HG02943 (cell line): ENCODE data around the gene UBAP1.
"Not testable (repeated sequence)": the region's sequence is repeated elsewhere in the genome, so short reads cannot be mapped to it uniquely, and the experiment has no call there.

Source experiments
- ATAC-seq: cut with Tn5 transposase; IDR thresholded peaks from one replicate; pipeline ENCODE4 v1.9.1; 2021; ENCODE audit warnings: mild to moderate bottlenecking, low read depth, moderate library complexity; ENCODE audit not compliant: unreplicated experiment

UBAP1 gene

DNA sequence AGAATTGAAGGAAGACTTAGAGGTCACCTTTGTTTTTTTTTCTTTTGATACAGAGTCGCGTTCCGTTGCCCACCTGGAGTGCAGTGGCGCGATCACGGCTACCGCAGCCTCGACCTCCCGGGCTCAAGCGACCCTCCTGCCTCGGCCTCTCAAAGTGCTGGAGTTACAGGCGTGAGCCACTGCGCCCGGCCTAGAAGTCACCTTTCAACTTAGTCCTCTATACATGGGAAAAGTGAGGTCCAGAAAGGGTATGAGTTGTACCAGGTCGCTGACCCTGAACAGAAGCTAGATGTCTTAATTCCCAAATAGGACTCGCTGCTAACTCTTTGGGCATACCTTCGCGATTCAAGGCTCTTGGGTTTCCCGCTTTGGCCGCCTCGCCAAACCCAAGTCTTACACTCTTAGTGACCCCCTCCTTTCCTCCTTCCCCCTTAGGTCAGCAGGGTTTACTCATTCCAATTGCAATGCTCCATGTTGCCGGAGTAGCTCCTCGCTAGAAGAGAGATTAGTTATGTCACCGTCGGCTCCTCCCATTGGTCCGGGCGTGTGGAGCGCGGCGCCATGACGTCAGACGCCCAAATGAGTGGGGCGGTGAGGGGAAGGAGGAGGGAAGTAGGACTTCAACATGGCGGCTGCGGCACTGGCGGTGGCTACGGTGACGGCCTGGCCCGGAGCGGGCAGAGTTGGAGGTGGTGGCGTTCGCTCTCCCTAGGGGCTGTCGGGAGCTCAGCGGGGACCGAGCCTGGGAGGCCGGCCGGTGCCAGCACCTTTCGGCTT, at the start of gene UBAP1:
TSS of gene UBAP1 (plus strand) at position 608 of the 777 bp plus-strand sequence. CDS start 41,872 bp downstream, outside the sequence.
- peak; percentile 99 for ATAC-seq

- ATAC-seq, result no peak
Measured at GRCh38 chr9:34131571-34131970, 47.3 kb upstream of the UBAP1 start.

DNA sequence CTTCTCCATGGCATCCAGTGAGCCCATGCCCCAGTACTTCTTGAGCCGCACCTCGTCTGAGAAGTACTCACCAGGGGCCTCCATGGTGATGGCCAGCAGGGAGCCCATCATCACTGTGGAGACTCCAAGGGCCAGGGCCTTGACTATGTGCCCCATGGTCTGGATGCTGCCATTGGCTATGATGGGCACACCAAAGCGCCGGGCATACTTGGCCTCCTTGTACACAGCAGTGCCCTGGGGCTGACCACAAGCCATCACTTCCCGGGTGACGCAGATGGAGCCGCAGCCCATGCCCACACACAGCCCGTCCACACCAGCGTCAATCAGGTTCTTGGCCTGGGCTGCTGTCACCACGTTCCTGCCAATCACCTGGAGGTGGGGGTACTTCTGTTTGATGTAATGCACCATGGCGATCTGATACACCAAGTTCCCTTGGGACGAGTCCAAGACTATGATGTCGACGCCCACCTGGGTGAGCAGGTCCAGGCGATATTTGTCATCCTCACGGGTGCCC, 45.4 kb upstream of the UBAP1 start:
- no peak for ATAC-seq

- ATAC-seq, result no peak
Measured at GRCh38 chr9:34134521-34134920, 44.3 kb upstream of the UBAP1 start.

GRCh38 chr9:34138644-34139043, 40.2 kb upstream of the UBAP1 start:
- not testable (repeated sequence) for ATAC-seq

- no peak for ATAC-seq
Measured at GRCh38 chr9:34139477-34140146, 39.2 kb upstream of the UBAP1 start.

GRCh38 chr9:34140853-34141252, 38.0 kb upstream of the UBAP1 start:
- ATAC-seq, result no peak

- ATAC-seq, result no peak
Measured at GRCh38 chr9:34143116-34143515, 35.7 kb upstream of the UBAP1 start.

- no peak for ATAC-seq
Measured at GRCh38 chr9:34145165-34145564, 33.7 kb upstream of the UBAP1 start.

GRCh38 chr9:34151398-34151797, 27.4 kb upstream of the UBAP1 start:
- no peak for ATAC-seq

DNA sequence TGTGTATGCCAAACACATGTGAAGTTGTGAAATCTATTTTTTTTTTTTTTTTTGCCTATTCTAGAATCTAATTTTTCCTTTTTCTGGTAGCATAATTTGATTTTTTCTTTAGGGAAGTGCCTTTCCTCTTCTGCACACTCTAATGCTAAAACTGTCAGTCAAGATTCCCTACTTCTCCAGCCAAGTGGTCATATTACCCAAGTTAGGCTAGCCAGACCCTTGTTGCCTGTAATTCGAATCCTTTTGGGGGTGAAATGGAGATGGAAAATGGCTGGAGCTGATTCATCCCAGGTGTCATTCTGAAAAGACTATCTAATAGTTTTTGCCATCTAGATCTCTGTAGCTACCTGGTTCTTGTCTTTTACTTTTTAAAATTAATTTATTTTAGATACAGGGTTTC, 24.8 kb upstream of the UBAP1 start:
- ATAC-seq, result no peak

DNA sequence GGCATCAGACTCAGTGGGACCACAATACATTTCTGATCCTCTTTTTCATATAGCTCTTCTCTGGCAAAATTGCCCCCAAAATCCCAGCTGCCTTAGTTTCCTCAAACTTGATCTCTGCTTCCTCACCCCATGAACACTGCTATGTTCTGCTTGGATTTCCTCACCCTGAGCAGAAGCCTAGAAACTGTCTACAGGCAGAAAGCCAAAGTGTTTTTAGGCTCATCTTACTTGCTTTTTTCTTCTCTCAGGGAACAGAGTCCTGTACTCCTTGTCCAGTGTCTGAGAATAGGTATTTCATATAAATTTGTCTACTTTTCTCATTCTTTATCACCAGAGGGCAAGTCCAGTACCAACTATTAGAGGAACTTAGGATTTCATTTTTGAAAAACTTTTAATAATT, 21.5 kb upstream of the UBAP1 start:
- ATAC-seq, result no peak

GRCh38 chr9:34157898-34158297, 20.9 kb upstream of the UBAP1 start:
- no peak for ATAC-seq

DNA sequence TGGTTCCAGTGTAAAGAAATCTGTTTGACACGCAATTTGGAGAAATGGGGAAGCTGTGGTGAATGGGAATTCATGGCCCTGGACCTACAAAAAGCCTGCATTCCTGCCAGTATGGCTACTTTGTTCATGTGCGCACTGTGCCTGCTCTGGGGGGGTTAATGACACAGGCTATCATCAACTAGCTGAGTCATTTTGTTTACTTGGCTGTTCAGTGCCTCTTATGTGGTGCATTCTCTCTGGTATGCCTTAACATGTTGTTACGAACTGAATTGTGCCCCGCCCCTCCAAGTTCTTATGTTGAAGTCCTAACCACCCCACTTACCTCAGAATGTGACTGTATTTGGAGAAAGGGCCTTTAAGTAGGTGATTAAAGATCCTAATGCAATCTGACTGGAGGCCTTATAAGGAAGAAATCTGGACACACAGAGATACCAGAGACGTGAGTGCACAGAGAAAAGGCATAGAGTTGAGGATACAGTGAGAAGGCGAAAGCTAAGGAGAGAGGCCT, 20.4 kb upstream of the UBAP1 start:
- no peak for ATAC-seq

DNA sequence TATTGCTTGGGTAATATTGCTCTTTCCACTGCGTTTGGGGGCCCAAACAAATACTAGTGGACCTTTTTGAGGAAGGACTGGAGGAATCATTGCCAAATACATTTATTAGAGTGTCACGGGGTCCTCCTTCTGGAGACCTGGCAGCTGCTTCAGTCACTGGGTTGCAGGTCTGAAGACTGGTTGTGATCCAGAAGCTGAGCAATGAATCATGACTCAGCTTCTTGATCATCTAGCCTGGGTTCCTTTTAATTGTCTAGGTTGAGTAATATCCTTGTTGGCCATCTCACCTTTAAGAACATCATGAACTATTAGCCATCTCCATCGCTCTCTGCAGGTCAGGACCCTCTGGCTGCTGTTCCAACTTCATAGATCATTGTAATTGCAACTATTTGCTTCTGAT, 15.4 kb upstream of the UBAP1 start:
- no peak for ATAC-seq

DNA sequence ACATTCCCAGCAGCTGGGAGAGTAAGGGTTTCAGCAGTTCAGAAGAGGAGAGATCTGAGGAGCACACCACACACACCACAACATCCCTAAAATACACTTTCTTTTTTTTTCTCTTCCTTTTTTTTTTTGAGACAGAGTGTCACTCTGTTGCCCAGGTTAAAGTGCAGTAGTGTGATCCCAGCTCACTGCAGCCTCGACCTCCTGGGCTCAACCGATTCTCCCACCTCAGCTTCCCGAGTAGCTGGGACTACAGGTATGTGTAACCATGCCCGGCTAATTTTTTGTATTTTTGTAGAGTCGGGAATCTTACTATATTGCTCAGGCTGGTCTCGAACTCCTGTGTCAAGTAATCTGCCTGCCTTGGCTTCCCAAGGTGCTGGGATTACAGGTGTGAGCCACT, 9.7 kb upstream of the UBAP1 start:
- no peak for ATAC-seq

DNA sequence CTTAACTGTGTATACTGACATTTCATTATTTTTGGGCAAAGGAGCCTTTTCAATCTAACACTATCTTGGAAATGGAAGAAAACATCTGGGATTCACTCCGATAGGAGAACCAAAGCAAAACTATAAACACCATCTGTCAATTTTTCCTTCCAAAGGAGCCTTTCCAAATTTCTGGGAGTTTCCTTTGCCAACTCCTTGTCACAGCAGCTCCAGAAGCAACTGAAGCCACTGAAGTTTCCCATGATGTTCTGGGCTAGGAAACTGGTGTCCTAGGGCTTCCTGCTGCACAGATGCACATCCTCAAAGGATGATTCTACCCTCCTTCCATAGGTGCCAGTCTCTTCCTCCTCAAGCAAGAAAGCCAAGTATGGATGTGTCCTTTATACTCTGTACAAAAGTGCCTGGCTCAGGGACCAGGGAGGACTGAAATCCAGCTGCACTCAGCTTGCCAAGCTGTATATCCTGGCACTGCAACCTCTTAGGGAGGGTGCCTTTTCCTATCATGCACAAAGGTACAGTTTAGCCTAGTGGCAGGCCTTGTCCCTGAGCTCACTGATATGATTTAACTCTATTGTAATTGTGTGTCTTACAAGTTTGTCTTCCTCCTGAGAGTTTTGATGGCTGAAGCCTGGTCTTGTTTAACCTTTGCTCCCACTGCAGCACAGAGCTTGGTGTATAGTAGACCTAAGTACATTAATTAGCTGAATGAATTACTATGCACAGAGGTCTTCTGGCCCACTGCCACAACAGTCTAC, 8.4 kb upstream of the UBAP1 start:
- ATAC-seq, result no peak

GRCh38 chr9:34171753-34172535, 6.9 kb upstream of the UBAP1 start:
- ATAC-seq, result no peak

GRCh38 chr9:34176089-34176488, 2.8 kb upstream of the UBAP1 start:
- no peak for ATAC-seq
